Uterus (tissue), 4 donors: ENCODE results near the gene CAVIN2. TPM values are rescaled to one million over a fixed set of nuclear protein-coding genes. Genes with fewer than 3 reads are reported as not detected.

Experiments
- DNase-seq, 2 donors: peaks; one replicate each; pipeline ENCODE4 v3.0.0-alpha.2; 2019 to 2020
- H3K27ac ChIP-seq, 2 donors: fragments of 200-600 bp; sonication (generic); 1 replicate in 1 of 2; 2 replicates in 1 of 2; pipeline ENCODE4 v1.5.1; 2016 to 2018
- H3K27me3 ChIP-seq, 2 donors: fragments of 200-600 bp; sonication (generic); one replicate each; pipeline ENCODE4 v1.5.1; 2018 to 2019; ENCODE audit warnings: control low read depth in 1 of 2
- H3K36me3 ChIP-seq, 2 donors: fragments of 200-600 bp; sonication (generic); one replicate each; pipeline ENCODE4 v1.5.1; 2019; ENCODE audit warnings: control low read depth in 1 of 2
- H3K4me1 ChIP-seq, 2 donors: fragments of 200-600 bp; sonication (generic); one replicate each; pipeline ENCODE4 v1.5.1; 2018 to 2019; ENCODE audit warnings: control low read depth in 1 of 2
- H3K4me3 ChIP-seq, 2 donors: fragments of 200-600 bp; sonication (generic); 1 replicate in 1 of 2; 2 replicates in 1 of 2; pipeline ENCODE4 v1.5.1; 2018 to 2019; ENCODE audit warnings: mild to moderate bottlenecking in 1 of 2
- H3K9me3 ChIP-seq, 2 donors: fragments of 200-600 bp; sonication (generic); one replicate each; pipeline ENCODE4 v1.5.1; 2019; ENCODE audit warnings: control low read depth in 1 of 2
- CTCF ChIP-seq, 4 experiments: fragments of 200-600 bp in 2 of 4; fragments of 450-650 bp in 2 of 4; sonication (generic) in 2 of 4; IDR thresholded peaks; one replicate each; pipeline ENCODE4 v1.5.1; 2016 to 2019; ENCODE audit warnings: antibody characterized with exemption in 4 of 4, mild to moderate bottlenecking in 2 of 4, moderate library complexity in 1 of 4
- POLR2A ChIP-seq, 2 donors: fragments of 450-650 bp; IDR thresholded peaks; one replicate each; pipeline ENCODE4 v1.6.1; 2016; ENCODE audit warnings: antibody characterized with exemption in 2 of 2, mild to moderate bottlenecking in 1 of 2, moderate library complexity in 1 of 2
- intact Hi-C: fragments of 100-400 bp; cut with DNase I; formaldehyde crosslinking; loops from one replicate; pipeline ENCODE4 v1.15.1; 2023; ENCODE audit warnings: low total_unique reads
- total RNA-seq, 4 donors: library from RNA; depleted of rRNA in 3 of 4; stranded (reverse); fragments of >200 nt in 3 of 4; gene quantifications; one replicate each; pipeline versions ENCODE4 v1.1.0 to v1.2.4, GENCODE V29; 2014 to 2023
- donor health status: DM: yes; HTN: yes; CAD: no.

CAVIN2 gene
- total RNA-seq, 4 donors from 2014 or later: 37.3 to 235 (median 121) TPM

- Histone ChIP-seq H3K27ac (no peak overlapping the region), H3K9me3 (no peaks in the 10 kb centered on the region), H3K4me3 (no peak overlapping the region), H3K4me1 (no peaks in the 10 kb centered on the region), H3K36me3 (no peaks in the 10 kb centered on the region), H3K27me3 (no peaks in the 10 kb centered on the region)
- DNase-seq: no peak
- no peak for TF ChIP-seq POLR2A (IDR thresholded peaks at IDR 0.05)
- no peak for TF ChIP-seq CTCF (IDR thresholded peaks at IDR 0.05)
- intact Hi-C loops: no loop called here
Observed at GRCh38 chr2:191815010-191815409, 31.9 kb downstream of the CAVIN2 start.

GRCh38 chr2:191813943-191814342 lies 32.9 kb downstream of the CAVIN2 start:
- DNase-seq: no peak
- H3K27ac ChIP-seq: no peak overlapping the region
- no peaks in the 10 kb centered on the region for H3K36me3 ChIP-seq
- no peak for TF ChIP-seq CTCF (IDR thresholded peaks at IDR 0.05)
- no peaks in the 10 kb centered on the region for H3K9me3 ChIP-seq
- no peak overlapping the region for H3K4me3 ChIP-seq
- no peaks in the 10 kb centered on the region for H3K27me3 ChIP-seq
- intact Hi-C loops: loop anchor here (5.0 kb wide), 1 partner anchor 348 kb away; no protein-coding TSS in a partner anchor
- no peaks in the 10 kb centered on the region for H3K4me1 ChIP-seq

GRCh38 chr2:191811807-191812602 lies 34.9 kb downstream of the CAVIN2 start:
- intact Hi-C loops: loop anchor here (5.0 kb wide), 1 partner anchor 350 kb away; no protein-coding TSS in a partner anchor
- Histone ChIP-seq H3K27ac (no peak overlapping the region), H3K36me3 (no peaks in the 10 kb centered on the region), H3K9me3 (no peaks in the 10 kb centered on the region), H3K4me3 (no peak overlapping the region), H3K4me1 (no peaks in the 10 kb centered on the region), H3K27me3 (no peaks in the 10 kb centered on the region)
- TF ChIP-seq CTCF (IDR thresholded peaks at IDR 0.05) (peak; percentile 72 to 85 (median 82)), POLR2A (IDR thresholded peaks at IDR 0.05) (no peak)
- peak; percentile 60 to 66 for DNase-seq

GRCh38 chr2:191806396-191806795 lies 40.5 kb downstream of the CAVIN2 start:
- intact Hi-C loops: no loop called here
- Histone ChIP-seq H3K36me3 (no peaks in the 10 kb centered on the region), H3K9me3 (no peaks in the 10 kb centered on the region), H3K4me3 (no peak overlapping the region), H3K4me1 (no peaks in the 10 kb centered on the region), H3K27ac (no peak overlapping the region), H3K27me3 (no peaks in the 10 kb centered on the region)
- TF ChIP-seq CTCF (IDR thresholded peaks at IDR 0.05) (no peak), POLR2A (IDR thresholded peaks at IDR 0.05) (no peak)
- no peak for DNase-seq

- Histone ChIP-seq H3K4me3 (no peak overlapping the region), H3K9me3 (no peaks in the 10 kb centered on the region), H3K27me3 (no peaks in the 10 kb centered on the region), H3K4me1 (no peaks in the 10 kb centered on the region), H3K36me3 (no peaks in the 10 kb centered on the region), H3K27ac (no peak overlapping the region)
- no peak for TF ChIP-seq POLR2A (IDR thresholded peaks at IDR 0.05)
- no peak for TF ChIP-seq CTCF (IDR thresholded peaks at IDR 0.05)
- DNase-seq: no peak
- intact Hi-C loops: no loop called here
Observed at GRCh38 chr2:191804766-191805165, 42.1 kb downstream of the CAVIN2 start.
